Skeletal muscle cell (primary cell): ENCODE measurements around the gene DPYD.

ENCODE experiments used
- DNase-seq: peaks from one replicate; pipeline ENCODE4 v3.0.0-alpha.2; 2010; ENCODE audit warnings: low read depth
- H3K4me3 ChIP-seq: 2 replicates; pipeline ENCODE4 v1.5.1; 2011; ENCODE audit warnings: low read depth, mild to moderate bottlenecking, control low read depth, low read length, moderate library complexity

Gene DPYD

GRCh38 chr1:97423403-97423802, 497.4 kb downstream of the DPYD start:
- no peak overlapping the region for H3K4me3 ChIP-seq

GRCh38 chr1:97417661-97418060, 503.2 kb downstream of the DPYD start:
- DNase-seq = no peak
- H3K4me3 ChIP-seq = no peak overlapping the region

More at GRCh38 chr1:97423403-97423802, 497.4 kb downstream of the DPYD start:
- DNase-seq = no peak

GRCh38 chr1:97414682-97415312, 506.0 kb downstream of the DPYD start:
- H3K4me3 ChIP-seq = no peak overlapping the region
- no peak for DNase-seq

GRCh38 chr1:97412737-97413136, 508.1 kb downstream of the DPYD start:
- no peak overlapping the region for H3K4me3 ChIP-seq
- DNase-seq = no peak

GRCh38 chr1:97412166-97412565, 508.7 kb downstream of the DPYD start:
- no peak overlapping the region for H3K4me3 ChIP-seq
- no peak for DNase-seq

GRCh38 chr1:97396463-97396862, 524.4 kb downstream of the DPYD start:
- no peak for DNase-seq
- no peak overlapping the region for H3K4me3 ChIP-seq

- no peak for DNase-seq
- H3K4me3 ChIP-seq = no peak overlapping the region
Measured at GRCh38 chr1:97392701-97393100, 528.1 kb downstream of the DPYD start.

- H3K4me3 ChIP-seq = no peak overlapping the region
- no peak for DNase-seq
Measured at GRCh38 chr1:97385536-97386277, 535.1 kb downstream of the DPYD start.

- H3K4me3 ChIP-seq = no peak overlapping the region
- no peak for DNase-seq
Measured at GRCh38 chr1:97384294-97384968, 536.4 kb downstream of the DPYD start.

GRCh38 chr1:97383797-97384196, 537.0 kb downstream of the DPYD start:
- DNase-seq = no peak
- H3K4me3 ChIP-seq = no peak overlapping the region

- DNase-seq = no peak
- no peak overlapping the region for H3K4me3 ChIP-seq
Measured at GRCh38 chr1:97382206-97382605, 538.6 kb downstream of the DPYD start.

- no peak overlapping the region for H3K4me3 ChIP-seq
- DNase-seq = peak; percentile 89
Measured at GRCh38 chr1:97379387-97380075, 541.3 kb downstream of the DPYD start.

- no peak for DNase-seq
- H3K4me3 ChIP-seq = no peak overlapping the region
Measured at GRCh38 chr1:97378596-97378995, 542.2 kb downstream of the DPYD start.

GRCh38 chr1:97377432-97378034, 543.3 kb downstream of the DPYD start:
- no peak overlapping the region for H3K4me3 ChIP-seq

GRCh38 chr1:97373000-97373399, 547.8 kb downstream of the DPYD start:
- no peak overlapping the region for H3K4me3 ChIP-seq
- no peak for DNase-seq

More at GRCh38 chr1:97377432-97378034, 543.3 kb downstream of the DPYD start:
- no peak for DNase-seq

- no peak for DNase-seq
- no peak overlapping the region for H3K4me3 ChIP-seq
Measured at GRCh38 chr1:97372531-97372930, 548.3 kb downstream of the DPYD start.

- no peak for DNase-seq
- H3K4me3 ChIP-seq = no peak overlapping the region
Measured at GRCh38 chr1:97368296-97368695, 552.5 kb downstream of the DPYD start.

- DNase-seq = no peak
- no peak overlapping the region for H3K4me3 ChIP-seq
Measured at GRCh38 chr1:97366984-97367383, 553.9 kb downstream of the DPYD start.

GRCh38 chr1:97365026-97365425, 555.8 kb downstream of the DPYD start:
- DNase-seq = no peak
- H3K4me3 ChIP-seq = no peak overlapping the region

GRCh38 chr1:97364086-97364485, 556.7 kb downstream of the DPYD start:
- no peak overlapping the region for H3K4me3 ChIP-seq
- DNase-seq = no peak
